Mammary epithelial cell (primary cell): ENCODE data around the gene MEGF6.

Experiments used
- CTCF ChIP-seq, 2 donors: IDR thresholded peaks in 1 of 2; conservative IDR thresholded peaks in 1 of 2; 2 replicates each; pipeline ENCODE4 v1.5.1; 2011 to 2012; ENCODE audit warnings: inconsistent platforms in 2 of 2, low read length in 2 of 2, mild to moderate bottlenecking in 2 of 2, control low read depth in 1 of 2, low read depth in 1 of 2; ENCODE audit not compliant: insufficient read depth in 1 of 2; ENCODE audit errors: extremely low read depth in 1 of 2
- EZH2 ChIP-seq: IDR thresholded peaks from 2 replicates; pipeline ENCODE4 v1.6.1; 2012; ENCODE audit warnings: low read length, inconsistent platforms, borderline replicate concordance

- no peak for TF ChIP-seq CTCF (conservative IDR thresholded peaks at IDR 0.05 in 1 of 2, IDR thresholded peaks at IDR 0.05 in 1 of 2; ENCODE audit: extremely low read depth in 1 of 2, insufficient read depth in 1 of 2, low read depth in 1 of 2, low read length in 2 of 2)
- TF ChIP-seq EZH2: no peak
These were observed 40.7 kb upstream of the MEGF6 start, which contains the start of gene TP73 for GRCh38 chr1:3651930-3652547.
